Measurements from ENCODE around the gene ZMIZ1.

GRCh38 chr10:79079054-79079397, 10.3 kb downstream of the ZMIZ1 start:
- TF ChIP-seq CTCF (IDR thresholded peaks at IDR 0.05) (no peak), POLR2A (IDR thresholded peaks at IDR 0.05) (no peak)

All from adrenal gland (tissue), 5 donors.